Uterus (tissue), 2 donors: ENCODE results near the gene LPAR1.

Source experiments
- CTCF ChIP-seq, 4 experiments: fragments of 200-600 bp in 2 of 4; fragments of 450-650 bp in 2 of 4; sonication (generic) in 2 of 4; IDR thresholded peaks; one replicate each; pipeline ENCODE4 v1.5.1; 2016 to 2019; ENCODE audit warnings: antibody characterized with exemption in 4 of 4, mild to moderate bottlenecking in 2 of 4, moderate library complexity in 1 of 4
- POLR2A ChIP-seq, 2 donors: fragments of 450-650 bp; IDR thresholded peaks; one replicate each; pipeline ENCODE4 v1.6.1; 2016; ENCODE audit warnings: antibody characterized with exemption in 2 of 2, mild to moderate bottlenecking in 1 of 2, moderate library complexity in 1 of 2

GRCh38 chr9:110922145-110922544 lies 116.1 kb downstream of the LPAR1 start:
- TF ChIP-seq CTCF (IDR thresholded peaks at IDR 0.05) (no peak), POLR2A (IDR thresholded peaks at IDR 0.05) (no peak)
